ENCODE data around the gene CAMKV.

DNA sequence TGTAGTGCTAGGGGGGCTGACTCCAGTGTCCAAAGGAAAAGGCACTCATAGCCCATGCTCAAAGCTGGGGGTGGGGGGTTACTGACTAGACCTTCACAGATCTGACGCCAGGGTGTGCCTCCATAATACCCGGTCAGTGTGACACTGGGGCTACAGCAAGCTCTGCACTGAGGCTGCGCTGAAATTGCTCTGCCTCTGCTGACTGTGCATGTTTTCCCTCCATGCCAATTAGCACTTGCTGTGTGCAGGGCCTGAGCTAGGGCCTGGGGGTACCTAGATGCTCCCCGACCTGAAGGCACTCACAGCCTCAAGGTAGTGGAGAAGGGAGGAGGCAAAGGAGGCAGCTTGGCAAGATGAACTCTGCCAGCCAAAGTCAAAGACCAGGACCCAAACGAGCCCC lies 5.2 kb downstream of the CAMKV start:
- TF ChIP-seq, protein P1, sequence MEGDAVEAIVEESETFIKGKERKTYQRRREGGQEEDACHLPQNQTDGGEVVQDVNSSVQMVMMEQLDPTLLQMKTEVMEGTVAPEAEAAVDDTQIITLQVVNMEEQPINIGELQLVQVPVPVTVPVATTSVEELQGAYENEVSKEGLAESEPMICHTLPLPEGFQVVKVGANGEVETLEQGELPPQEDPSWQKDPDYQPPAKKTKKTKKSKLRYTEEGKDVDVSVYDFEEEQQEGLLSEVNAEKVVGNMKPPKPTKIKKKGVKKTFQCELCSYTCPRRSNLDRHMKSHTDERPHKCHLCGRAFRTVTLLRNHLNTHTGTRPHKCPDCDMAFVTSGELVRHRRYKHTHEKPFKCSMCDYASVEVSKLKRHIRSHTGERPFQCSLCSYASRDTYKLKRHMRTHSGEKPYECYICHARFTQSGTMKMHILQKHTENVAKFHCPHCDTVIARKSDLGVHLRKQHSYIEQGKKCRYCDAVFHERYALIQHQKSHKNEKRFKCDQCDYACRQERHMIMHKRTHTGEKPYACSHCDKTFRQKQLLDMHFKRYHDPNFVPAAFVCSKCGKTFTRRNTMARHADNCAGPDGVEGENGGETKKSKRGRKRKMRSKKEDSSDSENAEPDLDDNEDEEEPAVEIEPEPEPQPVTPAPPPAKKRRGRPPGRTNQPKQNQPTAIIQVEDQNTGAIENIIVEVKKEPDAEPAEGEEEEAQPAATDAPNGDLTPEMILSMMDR (optimal IDR thresholded peaks at IDR 0.05 in 1 of 3, IDR thresholded peaks at IDR 0.05 in 1 of 3, conservative IDR thresholded peaks at IDR 0.05 in 1 of 3; ENCODE audit: extremely low read depth in 1 of 3, insufficient read depth in 2 of 3, low read length in 3 of 3), result no peak
- TF ChIP-seq EZH2 (IDR thresholded peaks at IDR 0.05; ENCODE audit: low read length), result no peak

Data from keratinocyte (primary cell).